Measurements from ENCODE around the gene GYPC. TPM values are rescaled to one million over a fixed set of nuclear protein-coding genes. Genes with fewer than 3 reads are reported as not detected.

GYPC gene
- total RNA-seq, 1 experiment from 2014 or later = 13.6 TPM

DNA sequence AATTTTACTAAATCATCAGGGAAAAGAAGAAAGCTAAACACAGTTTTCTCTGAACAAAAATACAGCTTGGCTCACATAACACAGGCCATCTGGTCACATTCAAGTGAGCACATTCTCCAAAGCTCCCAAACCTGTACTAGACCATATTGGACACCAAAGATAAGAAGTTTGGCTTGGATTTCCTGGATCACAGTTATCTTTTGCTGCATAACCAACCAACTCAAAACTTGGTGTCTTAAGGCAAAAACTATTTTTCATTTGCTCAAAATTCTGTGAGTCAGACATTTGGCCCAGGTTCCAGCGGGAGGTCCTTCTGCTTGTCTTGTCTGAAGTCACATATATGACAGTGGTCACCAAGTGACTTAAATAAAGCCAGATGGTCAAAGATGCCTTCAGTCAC lies 83.2 kb downstream of the GYPC start:
- H3K9ac ChIP-seq (ENCODE audit: extremely low read depth, insufficient read length, low read length) = no peak overlapping the region
- no peaks in the 10 kb centered on the region for H3K4me1 Mint-ChIP-seq
- no peak overlapping the region for H2AFZ ChIP-seq (ENCODE audit: low read length)
- no peak overlapping the region for H3K56ac ChIP-seq (ENCODE audit: insufficient read length, low read depth, low read length)
- H3K27ac ChIP-seq (ENCODE audit: insufficient read length, low read depth, low read length) = no peak overlapping the region
- H3K27me3 ChIP-seq (ENCODE audit: insufficient read depth, low read length) = no peaks in the 10 kb centered on the region
- no peak overlapping the region for H3K18ac ChIP-seq (ENCODE audit: insufficient read length, low read depth, low read length)
- no peak overlapping the region for H2BK15ac ChIP-seq (ENCODE audit: low read depth, low read length)
- H3K14ac ChIP-seq (ENCODE audit: insufficient read depth, low read length) = no peak overlapping the region
- H3K4me2 ChIP-seq (ENCODE audit: insufficient read depth, insufficient read length, low read length) = no peak overlapping the region
- H3K27ac Mint-ChIP-seq = no peak overlapping the region
- H4K8ac ChIP-seq (replicated peaks; ENCODE audit: insufficient read length, low read depth, low read length) = no peak overlapping the region
- no peak overlapping the region for H4K91ac ChIP-seq (ENCODE audit: insufficient read length, low read depth, low read length)
- no peak overlapping the region for H2BK12ac ChIP-seq (ENCODE audit: insufficient read length, low read depth, low read length)
- H3K79me1 ChIP-seq (ENCODE audit: insufficient read depth, low read depth, low read length, poor library complexity, severe bottlenecking) = no peaks in the 10 kb centered on the region
- no peak overlapping the region for H2AK5ac ChIP-seq (ENCODE audit: insufficient read length, low read length)
- no peak overlapping the region for H3K4ac ChIP-seq (ENCODE audit: low read depth, low read length)
- no peak overlapping the region for H2BK5ac ChIP-seq (ENCODE audit: insufficient read length, low read length)
- no peaks in the 10 kb centered on the region for H3K4me1 ChIP-seq (ENCODE audit: insufficient read depth, low read length)
- no peak for DNase-seq
- peaks cover 2% of the 10 kb centered on the region; the same call in 1 of the 2 replicates for H3K27me3 Mint-ChIP-seq (ENCODE audit: low read depth)
- no peaks in the 10 kb centered on the region for H3K23me2 ChIP-seq (ENCODE audit: insufficient read length, low read depth, low read length, poor library complexity, severe bottlenecking)
- no peaks in the 10 kb centered on the region for H3K9me3 ChIP-seq (ENCODE audit: control insufficient read depth, low read depth, low read length)
- H2BK20ac ChIP-seq (ENCODE audit: low read depth, low read length, poor library complexity, severe bottlenecking) = no peak overlapping the region
- no CpG with 5 or more reads among the region's 1 CpG for WGBS (ENCODE audit: extremely low coverage, insufficient read length, low lambda C conversion rate)
- no peak overlapping the region for H3K4me3 Mint-ChIP-seq
- H3K36me3 Mint-ChIP-seq (ENCODE audit: insufficient read depth in 1 of 3, low read depth in 3 of 3) = peaks cover 8 to 18% (median 13%) of the 10 kb centered on the region in 3 experiments; a peak in 6 of 7 replicates
- TF ChIP-seq, protein P1, sequence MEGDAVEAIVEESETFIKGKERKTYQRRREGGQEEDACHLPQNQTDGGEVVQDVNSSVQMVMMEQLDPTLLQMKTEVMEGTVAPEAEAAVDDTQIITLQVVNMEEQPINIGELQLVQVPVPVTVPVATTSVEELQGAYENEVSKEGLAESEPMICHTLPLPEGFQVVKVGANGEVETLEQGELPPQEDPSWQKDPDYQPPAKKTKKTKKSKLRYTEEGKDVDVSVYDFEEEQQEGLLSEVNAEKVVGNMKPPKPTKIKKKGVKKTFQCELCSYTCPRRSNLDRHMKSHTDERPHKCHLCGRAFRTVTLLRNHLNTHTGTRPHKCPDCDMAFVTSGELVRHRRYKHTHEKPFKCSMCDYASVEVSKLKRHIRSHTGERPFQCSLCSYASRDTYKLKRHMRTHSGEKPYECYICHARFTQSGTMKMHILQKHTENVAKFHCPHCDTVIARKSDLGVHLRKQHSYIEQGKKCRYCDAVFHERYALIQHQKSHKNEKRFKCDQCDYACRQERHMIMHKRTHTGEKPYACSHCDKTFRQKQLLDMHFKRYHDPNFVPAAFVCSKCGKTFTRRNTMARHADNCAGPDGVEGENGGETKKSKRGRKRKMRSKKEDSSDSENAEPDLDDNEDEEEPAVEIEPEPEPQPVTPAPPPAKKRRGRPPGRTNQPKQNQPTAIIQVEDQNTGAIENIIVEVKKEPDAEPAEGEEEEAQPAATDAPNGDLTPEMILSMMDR (conservative IDR thresholded peaks at IDR 0.05) = no peak
- no peaks in the 10 kb centered on the region for H3K79me2 ChIP-seq (ENCODE audit: insufficient read depth, low read length)
- peaks cover 15 to 18% of the 10 kb centered on the region in 2 experiments for H3K9me3 Mint-ChIP-seq
- no peaks in the 10 kb centered on the region for H4K20me1 ChIP-seq (ENCODE audit: control insufficient read depth, insufficient read depth, insufficient read length)
- no peak overlapping the region for H2BK120ac ChIP-seq (ENCODE audit: low read depth, low read length, poor library complexity, severe bottlenecking)
- no peak overlapping the region for H3T11ph ChIP-seq (ENCODE audit: low read length)
- no peak overlapping the region for H3K23ac ChIP-seq (ENCODE audit: insufficient read length, low read depth, low read length)
- no peak overlapping the region for H4K5ac ChIP-seq (ENCODE audit: insufficient read length, low read depth, low read length)
